NCI-H2107 treated with DMSO at 0.1 percent for 48 hours (cell line): ENCODE data around the gene ZNF586.
"Not testable (repeated sequence)": the region's sequence is repeated elsewhere in the genome, so short reads cannot be mapped to it uniquely, and the experiment has no call there.

Source experiments
- DNase-seq: peaks from one replicate; lab custom pipeline; 2025; ENCODE audit not compliant: unreplicated experiment; lab: John Stamatoyannopoulos, UW

Gene ZNF586

DNA sequence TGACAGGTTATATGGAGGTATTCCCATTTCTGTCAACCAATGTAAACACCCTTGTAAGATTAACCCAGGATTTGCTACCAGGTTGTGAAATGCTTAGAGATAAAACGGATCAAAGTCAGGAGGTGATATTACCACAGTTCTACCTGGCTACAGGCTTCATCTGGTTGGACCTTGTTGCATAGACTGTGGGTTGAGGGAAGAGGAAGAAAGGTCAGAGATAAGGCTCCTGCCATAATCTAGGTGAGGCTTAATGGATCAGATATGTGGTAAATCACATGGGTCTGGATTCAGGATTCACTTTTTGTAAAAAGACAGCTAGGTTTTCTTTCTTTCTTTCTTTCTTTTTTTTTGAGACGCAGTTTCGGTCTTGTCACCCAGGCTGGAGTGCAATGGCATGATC is 52.0 kb downstream of the ZNF586 start:
- not testable (repeated sequence) for DNase-seq

- DNase-seq: not testable (repeated sequence)
These were observed 53.7 kb downstream of the ZNF586 start for GRCh38 chr19:57823155-57823554.

GRCh38 chr19:57823608-57824007 is 54.1 kb downstream of the ZNF586 start:
- not testable (repeated sequence) for DNase-seq

GRCh38 chr19:57825511-57825910 is 56.0 kb downstream of the ZNF586 start:
- DNase-seq: no peak

DNA sequence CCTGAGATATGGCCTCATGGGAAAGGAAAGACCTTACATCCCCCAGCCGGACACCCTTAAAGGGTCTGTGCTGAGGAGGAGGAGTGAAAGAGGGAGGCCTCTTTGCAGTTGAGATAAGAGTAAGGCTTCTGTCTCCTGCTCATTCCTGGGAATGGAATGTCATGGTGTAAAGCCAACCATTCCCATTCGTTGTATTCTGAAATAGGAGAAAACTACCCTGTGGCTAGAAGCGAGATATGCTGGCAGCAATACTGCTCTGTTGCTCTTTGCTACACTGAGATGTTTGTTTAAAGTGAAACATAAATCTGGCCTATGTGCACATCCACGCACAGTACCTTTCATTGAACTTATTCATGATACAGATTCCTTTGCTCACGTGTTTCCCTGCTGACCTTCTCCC is 59.8 kb downstream of the ZNF586 start:
- no peak for DNase-seq

DNA sequence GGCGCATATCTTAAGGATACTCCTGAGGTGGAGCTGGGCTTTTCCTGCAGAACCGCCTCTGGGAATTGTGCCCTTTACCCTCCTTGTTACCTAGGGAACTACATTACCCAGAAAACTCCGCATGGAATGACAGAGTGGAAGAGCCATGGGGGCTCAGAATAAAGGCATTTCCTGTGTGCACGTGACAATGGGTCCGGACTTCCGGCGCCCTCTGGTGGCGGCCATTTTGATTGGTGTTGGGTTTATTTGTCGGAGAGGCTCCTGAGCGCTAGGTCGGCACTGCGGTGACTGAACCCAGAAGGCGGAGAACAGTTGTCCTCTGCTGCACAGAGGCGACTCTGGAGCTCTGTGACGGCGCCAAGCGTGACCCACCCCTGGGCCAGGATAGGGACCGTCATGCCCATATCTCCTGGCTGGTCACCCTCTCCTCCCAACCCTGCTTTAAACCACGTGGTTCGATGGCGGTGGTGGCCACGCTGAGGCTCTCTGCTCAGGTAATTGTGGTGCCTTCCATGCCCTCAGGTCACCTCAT is 60.7 kb downstream of the ZNF586 start, which contains the start of gene ZNF587B:
Gene ZNF587B (plus strand): TSS at position 229 of the 532 bp plus-strand sequence. CDS start 230 bp downstream, at position 459.
- no peak for DNase-seq
